ENCODE results near the gene MAP1LC3B2.

DNA sequence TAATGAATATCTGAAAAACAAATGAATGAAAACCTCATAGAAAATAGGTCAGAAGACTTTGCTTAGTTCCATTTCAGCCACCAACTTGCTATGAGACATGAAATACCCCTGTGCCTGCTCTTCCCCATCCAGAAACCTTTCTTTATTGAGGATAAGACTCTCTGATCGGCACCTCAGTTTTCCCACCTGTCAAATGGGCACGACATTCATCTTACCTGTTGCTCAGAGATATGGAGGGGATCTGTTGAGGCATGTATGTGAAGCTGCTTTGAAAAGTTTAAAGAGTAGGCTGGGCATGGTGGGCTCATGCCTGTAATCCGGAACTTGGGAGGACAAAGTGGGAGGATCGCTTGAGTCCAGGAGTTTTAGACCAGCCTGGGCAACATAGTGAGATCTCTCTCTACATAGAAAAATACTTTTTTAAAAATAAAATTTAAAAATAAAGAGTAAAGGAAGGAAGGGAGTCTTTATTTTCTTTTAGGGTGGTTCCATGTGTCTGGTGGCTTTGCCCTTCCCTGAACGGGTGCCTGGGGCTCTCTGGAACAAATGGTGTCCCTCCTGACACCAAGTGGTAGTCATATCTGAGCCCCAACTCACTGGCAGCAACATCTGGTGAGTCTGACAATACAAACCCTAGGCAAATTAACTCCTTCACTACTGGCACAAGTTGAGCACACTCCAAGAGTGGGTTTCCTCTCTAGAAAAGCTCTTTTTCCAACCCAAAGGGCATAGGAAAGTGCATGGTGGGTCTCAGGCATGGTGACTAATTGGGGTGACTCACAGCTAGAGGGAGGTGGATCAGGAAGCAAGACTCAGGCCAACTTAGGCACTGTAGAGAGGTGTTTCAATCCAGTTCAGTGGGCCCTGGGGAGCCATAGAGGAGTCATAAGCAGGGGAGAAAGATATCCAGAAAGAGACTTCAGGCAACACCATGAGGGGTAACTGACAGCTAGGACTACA lies 42.1 kb downstream of the MAP1LC3B2 start:
- TF ChIP-seq, protein P1, sequence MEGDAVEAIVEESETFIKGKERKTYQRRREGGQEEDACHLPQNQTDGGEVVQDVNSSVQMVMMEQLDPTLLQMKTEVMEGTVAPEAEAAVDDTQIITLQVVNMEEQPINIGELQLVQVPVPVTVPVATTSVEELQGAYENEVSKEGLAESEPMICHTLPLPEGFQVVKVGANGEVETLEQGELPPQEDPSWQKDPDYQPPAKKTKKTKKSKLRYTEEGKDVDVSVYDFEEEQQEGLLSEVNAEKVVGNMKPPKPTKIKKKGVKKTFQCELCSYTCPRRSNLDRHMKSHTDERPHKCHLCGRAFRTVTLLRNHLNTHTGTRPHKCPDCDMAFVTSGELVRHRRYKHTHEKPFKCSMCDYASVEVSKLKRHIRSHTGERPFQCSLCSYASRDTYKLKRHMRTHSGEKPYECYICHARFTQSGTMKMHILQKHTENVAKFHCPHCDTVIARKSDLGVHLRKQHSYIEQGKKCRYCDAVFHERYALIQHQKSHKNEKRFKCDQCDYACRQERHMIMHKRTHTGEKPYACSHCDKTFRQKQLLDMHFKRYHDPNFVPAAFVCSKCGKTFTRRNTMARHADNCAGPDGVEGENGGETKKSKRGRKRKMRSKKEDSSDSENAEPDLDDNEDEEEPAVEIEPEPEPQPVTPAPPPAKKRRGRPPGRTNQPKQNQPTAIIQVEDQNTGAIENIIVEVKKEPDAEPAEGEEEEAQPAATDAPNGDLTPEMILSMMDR (IDR thresholded peaks at IDR 0.05): no peak
- no peak for TF ChIP-seq POLR2AphosphoS5 (IDR thresholded peaks at IDR 0.05; ENCODE audit: low read depth, low read length)
- TF ChIP-seq, protein P2, sequence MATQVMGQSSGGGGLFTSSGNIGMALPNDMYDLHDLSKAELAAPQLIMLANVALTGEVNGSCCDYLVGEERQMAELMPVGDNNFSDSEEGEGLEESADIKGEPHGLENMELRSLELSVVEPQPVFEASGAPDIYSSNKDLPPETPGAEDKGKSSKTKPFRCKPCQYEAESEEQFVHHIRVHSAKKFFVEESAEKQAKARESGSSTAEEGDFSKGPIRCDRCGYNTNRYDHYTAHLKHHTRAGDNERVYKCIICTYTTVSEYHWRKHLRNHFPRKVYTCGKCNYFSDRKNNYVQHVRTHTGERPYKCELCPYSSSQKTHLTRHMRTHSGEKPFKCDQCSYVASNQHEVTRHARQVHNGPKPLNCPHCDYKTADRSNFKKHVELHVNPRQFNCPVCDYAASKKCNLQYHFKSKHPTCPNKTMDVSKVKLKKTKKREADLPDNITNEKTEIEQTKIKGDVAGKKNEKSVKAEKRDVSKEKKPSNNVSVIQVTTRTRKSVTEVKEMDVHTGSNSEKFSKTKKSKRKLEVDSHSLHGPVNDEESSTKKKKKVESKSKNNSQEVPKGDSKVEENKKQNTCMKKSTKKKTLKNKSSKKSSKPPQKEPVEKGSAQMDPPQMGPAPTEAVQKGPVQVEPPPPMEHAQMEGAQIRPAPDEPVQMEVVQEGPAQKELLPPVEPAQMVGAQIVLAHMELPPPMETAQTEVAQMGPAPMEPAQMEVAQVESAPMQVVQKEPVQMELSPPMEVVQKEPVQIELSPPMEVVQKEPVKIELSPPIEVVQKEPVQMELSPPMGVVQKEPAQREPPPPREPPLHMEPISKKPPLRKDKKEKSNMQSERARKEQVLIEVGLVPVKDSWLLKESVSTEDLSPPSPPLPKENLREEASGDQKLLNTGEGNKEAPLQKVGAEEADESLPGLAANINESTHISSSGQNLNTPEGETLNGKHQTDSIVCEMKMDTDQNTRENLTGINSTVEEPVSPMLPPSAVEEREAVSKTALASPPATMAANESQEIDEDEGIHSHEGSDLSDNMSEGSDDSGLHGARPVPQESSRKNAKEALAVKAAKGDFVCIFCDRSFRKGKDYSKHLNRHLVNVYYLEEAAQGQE (IDR thresholded peaks at IDR 0.05; ENCODE audit: insufficient read depth in 1 of 2, low read depth in 2 of 2, low read length in 1 of 2): no peak
